Lower leg skin (tissue), 4 donors: ENCODE measurements around the gene DNAI1. TPM values are rescaled to one million over a fixed set of nuclear protein-coding genes. Genes with fewer than 3 reads are reported as not detected.

Experiments
- DNase-seq, 2 donors: peaks; one replicate each; pipeline ENCODE4 v3.0.0-alpha.2; 2019; ENCODE audit warnings: low spot score in 2 of 2
- H3K4me3 ChIP-seq: fragments of 200-600 bp; sonication (generic); 2 replicates; pipeline ENCODE4 v1.5.1; 2017; ENCODE audit warnings: mild to moderate bottlenecking, low read depth; ENCODE audit not compliant: poor library complexity, severe bottlenecking
- POLR2A ChIP-seq, 2 donors: fragments of 450-650 bp; IDR thresholded peaks; one replicate each; pipeline ENCODE4 v1.6.1; 2016 to 2017; ENCODE audit warnings: antibody characterized with exemption in 2 of 2, mild to moderate bottlenecking in 1 of 2, moderate library complexity in 1 of 2
- WGBS, 2 donors: methylation state at CpG; one replicate each; pipeline ENCODE4 v1.1.5; 2018; 5-methylcytosine and 5-hydroxymethylcytosine counted together
- intact Hi-C: fragments of 100-400 bp; cut with DNase I; formaldehyde crosslinking; loops from one replicate; pipeline ENCODE4 v1.15.0; 2023; ENCODE audit warnings: low total_unique reads
- total RNA-seq, 4 donors: library from RNA; depleted of rRNA; stranded (reverse); fragments of >200 nt; gene quantifications; one replicate each; pipeline ENCODE4 v1.1.0, GENCODE V29; 2016
- TF ChIP-seq, protein P1 (sequence below), 3 donors: fragments of 450-650 bp; IDR thresholded peaks; one replicate each; pipeline ENCODE4 v1.5.1; 2016; ENCODE audit warnings: antibody characterized with exemption in 3 of 3, mild to moderate bottlenecking in 3 of 3, moderate library complexity in 2 of 3

DNAI1 gene
- total RNA-seq, 4 donors from 2014 or later = not detected

DNA sequence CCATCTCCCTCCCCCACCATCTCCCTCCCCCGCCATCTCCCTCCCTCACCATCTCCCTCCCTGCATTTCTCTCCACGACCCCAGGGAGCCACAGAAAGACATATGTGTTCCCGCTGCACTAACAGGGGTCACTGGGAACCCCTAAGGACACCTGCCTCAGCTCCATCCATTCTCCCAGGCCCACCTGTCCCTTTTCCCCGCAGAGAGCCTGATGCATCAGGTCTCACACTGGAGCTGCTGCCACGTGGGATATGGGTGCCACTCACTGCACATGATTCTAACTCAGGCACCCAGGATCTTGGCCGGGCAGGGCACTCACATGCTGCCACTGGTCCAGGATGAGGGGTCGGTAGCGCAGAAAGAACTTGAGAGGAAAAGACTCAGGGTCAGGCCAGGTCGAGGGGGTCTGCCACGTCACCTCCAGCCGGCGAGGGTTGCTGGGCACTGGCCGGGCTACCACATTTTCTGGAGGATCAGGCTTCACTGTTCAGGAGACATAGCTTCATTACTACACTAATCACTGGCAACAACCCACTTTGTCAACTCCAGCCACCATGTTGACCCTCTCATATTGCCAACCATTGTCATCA is 97.4 kb downstream of the DNAI1 start:
- TF ChIP-seq, protein P1, sequence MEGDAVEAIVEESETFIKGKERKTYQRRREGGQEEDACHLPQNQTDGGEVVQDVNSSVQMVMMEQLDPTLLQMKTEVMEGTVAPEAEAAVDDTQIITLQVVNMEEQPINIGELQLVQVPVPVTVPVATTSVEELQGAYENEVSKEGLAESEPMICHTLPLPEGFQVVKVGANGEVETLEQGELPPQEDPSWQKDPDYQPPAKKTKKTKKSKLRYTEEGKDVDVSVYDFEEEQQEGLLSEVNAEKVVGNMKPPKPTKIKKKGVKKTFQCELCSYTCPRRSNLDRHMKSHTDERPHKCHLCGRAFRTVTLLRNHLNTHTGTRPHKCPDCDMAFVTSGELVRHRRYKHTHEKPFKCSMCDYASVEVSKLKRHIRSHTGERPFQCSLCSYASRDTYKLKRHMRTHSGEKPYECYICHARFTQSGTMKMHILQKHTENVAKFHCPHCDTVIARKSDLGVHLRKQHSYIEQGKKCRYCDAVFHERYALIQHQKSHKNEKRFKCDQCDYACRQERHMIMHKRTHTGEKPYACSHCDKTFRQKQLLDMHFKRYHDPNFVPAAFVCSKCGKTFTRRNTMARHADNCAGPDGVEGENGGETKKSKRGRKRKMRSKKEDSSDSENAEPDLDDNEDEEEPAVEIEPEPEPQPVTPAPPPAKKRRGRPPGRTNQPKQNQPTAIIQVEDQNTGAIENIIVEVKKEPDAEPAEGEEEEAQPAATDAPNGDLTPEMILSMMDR (IDR thresholded peaks at IDR 0.05) = no peak
- no peak for TF ChIP-seq POLR2A (IDR thresholded peaks at IDR 0.05)
- no peak overlapping the region for H3K4me3 ChIP-seq
- WGBS, 2 donors = 88 to 89% methylated on average over 13 of the region's 13 CpGs
- intact Hi-C loops = no loop called here
- no peak for DNase-seq

DNA sequence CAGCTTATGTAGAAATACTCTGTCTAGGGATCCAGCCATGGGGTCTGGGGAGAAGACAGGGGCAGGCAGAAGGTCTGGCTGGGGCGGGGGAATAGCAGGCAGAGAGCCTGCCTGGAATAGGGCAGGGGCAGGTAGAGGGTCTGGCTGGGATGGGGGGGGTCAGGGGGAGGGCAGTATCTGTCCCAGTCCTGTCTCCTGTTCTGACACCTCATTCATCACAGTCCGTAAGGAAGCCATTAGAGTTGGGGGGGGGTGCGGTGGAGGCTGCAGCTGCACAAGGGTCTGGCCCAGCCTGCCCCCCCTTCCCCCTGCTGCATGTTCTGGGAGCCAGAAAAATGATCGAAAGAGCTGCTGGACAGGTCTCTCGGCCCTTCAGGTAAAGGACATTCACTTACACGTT is 98.3 kb downstream of the DNAI1 start:
- 59 to 76% methylated on average over 6 of the region's 6 CpGs for WGBS, 2 donors
- DNase-seq = no peak
- H3K4me3 ChIP-seq = no peak overlapping the region
- no peak for TF ChIP-seq POLR2A (IDR thresholded peaks at IDR 0.05)
- TF ChIP-seq, protein P1 (IDR thresholded peaks at IDR 0.05) = no peak
- intact Hi-C loops = no loop called here

DNA sequence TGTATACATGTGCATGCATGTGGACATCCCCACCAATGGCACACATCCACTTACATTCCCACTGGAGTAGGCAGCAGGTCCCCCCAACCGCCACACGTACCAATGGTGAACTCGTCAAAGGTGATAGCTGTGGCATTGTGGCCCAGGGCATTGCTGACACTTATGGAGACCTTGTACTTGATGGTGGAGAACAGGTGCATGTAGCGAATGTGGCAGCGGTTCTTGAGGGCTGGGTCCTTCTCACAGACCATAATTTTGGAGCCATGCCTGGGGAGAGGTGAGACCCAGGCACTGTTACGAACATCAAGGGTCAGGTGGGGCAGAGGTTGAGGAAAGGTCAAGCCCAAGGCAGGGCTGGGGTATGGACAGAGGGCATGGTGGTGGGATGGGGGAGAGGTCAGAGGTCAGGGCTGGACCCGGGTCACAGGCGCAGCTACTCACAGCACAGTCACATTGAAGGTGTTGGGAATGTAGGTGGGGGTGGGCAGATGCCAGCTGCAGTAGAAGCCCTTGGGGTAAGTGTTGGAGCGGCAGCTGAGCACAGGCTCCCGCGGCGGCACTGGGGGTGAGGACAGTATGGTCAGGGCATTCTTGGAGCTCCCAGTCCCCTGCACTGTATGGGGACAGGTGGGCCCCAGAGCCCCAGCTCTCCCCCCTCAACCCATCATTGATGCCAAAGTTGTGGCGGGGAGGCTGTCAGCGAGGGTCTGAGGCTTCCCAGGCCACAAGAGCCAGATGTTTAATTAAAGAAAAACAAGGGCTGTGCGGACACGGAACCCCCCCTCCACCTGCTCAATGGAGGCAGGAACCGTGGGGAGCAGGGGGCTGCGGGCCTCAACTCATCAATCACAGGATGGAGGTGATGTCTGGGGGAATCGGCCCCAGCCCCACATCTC is 99.1 kb downstream of the DNAI1 start:
- intact Hi-C loops = no loop called here
- no peak for TF ChIP-seq POLR2A (IDR thresholded peaks at IDR 0.05)
- TF ChIP-seq, protein P1 (IDR thresholded peaks at IDR 0.05) = no peak
- WGBS, 2 donors = 69 to 77% methylated on average over 19 of the region's 19 CpGs

DNA sequence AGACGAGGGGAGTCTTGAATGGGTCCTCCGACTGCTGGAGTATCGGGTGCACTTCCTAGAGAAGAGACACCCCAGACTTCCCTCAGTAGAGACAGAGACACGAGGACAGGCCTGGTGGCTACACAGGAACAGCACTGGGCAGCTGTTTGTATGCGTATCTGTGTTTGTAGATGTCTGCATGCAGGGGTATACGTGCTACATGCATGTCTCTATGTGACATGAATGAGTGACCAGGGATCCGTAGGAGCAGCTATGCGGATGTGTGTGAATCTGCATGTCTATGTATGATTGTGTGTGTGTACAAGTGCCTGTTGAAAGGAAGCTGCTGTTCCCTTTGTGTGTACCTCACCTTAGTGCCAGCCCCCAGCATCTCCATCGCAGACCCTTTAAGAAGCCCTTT is 99.8 kb downstream of the DNAI1 start:
- no peak overlapping the region for H3K4me3 ChIP-seq
- 86 to 89% methylated on average over 9 of the region's 9 CpGs for WGBS, 2 donors
- no peak for DNase-seq
- TF ChIP-seq POLR2A (IDR thresholded peaks at IDR 0.05) = no peak
- intact Hi-C loops = no loop called here

More for the DNA sequence above, 99.1 kb downstream of the DNAI1 start:
- H3K4me3 ChIP-seq = no peak overlapping the region
- DNase-seq = no peak

DNA sequence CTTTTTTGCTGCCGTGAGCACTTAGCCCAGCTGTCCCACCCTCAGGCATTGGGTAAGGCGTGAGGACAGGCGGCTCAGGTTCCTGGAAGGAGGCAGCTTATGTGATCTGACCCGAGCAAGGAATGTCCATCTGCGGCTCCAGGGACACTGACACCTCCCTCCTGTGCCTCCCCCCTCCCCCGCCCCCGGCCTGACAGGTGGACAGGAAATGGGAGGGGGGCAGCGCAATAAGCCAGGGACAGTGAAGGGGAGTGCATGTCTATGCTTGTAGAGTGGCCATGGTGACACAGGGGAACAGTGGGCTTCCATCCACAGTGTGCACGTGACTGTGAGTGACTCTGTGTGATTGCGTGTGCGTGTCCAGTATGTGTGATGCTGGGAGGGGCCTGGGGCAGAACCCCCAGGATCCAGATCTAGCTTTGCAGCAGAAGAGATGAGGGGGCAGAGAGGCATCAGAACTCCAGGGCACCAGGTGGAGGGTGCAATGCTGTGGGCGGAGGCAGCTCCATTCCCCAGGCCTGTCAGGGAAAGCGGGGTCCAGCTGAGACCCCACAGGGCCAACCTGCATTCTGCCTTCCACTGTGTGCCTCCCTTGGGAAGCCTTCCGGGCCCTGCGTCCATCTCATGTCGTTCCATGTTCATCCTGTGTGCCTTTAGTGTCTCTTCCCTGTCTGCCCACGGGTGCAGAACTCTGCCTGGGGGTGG is 100.5 kb downstream of the DNAI1 start:
- DNase-seq = no peak
- 59 to 63% methylated on average over 17 of the region's 17 CpGs for WGBS, 2 donors
- intact Hi-C loops = no loop called here
- no peak overlapping the region for H3K4me3 ChIP-seq
- TF ChIP-seq, protein P1 (IDR thresholded peaks at IDR 0.05) = no peak
- TF ChIP-seq POLR2A (IDR thresholded peaks at IDR 0.05) = no peak
